SH-SY5Y (cell line): Measurements from ENCODE around the gene OPA3.

Experiments
- GATA2 ChIP-seq: IDR thresholded peaks from 2 replicates; pipeline ENCODE4 v1.6.1; 2011; ENCODE audit warnings: mild to moderate bottlenecking, low read depth, low read length
- GATA3 ChIP-seq: IDR thresholded peaks from 2 replicates; pipeline ENCODE4 v1.6.1; 2011; ENCODE audit warnings: low read depth, mild to moderate bottlenecking, low read length, moderate library complexity

- TF ChIP-seq GATA2 = no peak
- no peak for TF ChIP-seq GATA3
These were observed 10.1 kb downstream of the OPA3 start for GRCh38 chr19:45574526-45574925.
